ENCODE measurements around the gene SEC31A.

SEC31A gene

DNA sequence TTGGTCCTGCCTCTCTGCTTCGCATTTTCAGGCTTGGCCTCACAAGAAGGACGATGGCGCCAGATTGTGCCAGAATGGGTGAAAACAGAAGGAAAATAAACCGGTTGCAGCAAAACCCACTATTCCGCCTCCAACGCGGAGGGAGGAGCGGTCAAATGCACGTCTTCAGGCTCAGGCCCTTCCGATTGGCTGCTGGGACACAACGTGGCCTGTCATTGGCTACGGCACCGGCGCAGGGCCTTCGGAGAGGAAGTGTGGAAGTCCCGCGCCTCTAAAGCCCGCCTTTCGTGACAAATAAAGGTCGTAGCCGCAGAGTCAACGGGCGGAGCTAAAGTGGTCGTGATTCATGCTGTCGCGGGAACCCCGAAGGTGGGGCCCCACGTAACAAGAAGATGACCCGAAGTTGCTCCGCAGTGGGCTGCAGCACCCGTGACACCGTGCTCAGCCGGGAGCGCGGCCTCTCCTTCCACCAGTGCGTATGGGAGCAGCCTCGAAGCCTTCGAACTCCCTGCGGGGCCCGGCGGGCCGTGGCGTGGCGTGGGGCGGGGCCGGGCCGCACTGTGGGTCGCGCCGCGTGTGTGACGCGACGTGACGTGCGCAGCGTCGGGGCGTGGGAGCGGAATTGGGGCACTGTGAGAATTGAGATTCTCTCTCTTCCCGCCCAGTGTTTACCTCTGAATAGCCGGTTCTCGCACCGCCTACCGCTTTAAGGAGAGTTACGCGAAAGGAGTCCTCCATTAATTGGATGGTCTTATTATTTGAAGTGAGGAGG, 9.6 kb upstream of the SEC31A start, which contains the start of gene THAP9 (continued):
- TF ChIP-seq ZBTB11 (tag by site-specific recombination; conservative IDR thresholded peaks at IDR 0.05; ENCODE audit: low read depth) (no peak; the same call in 1 of the 2 replicates), ZNF394 (tag by site-specific recombination; IDR thresholded peaks at IDR 0.05; ENCODE audit: borderline replicate concordance) (peak; percentile 43; the same call in 1 of the 2 replicates), ZNF366 (tag by site-specific recombination; conservative IDR thresholded peaks at IDR 0.05) (peak; percentile 95), ZNF658 (tag by site-specific recombination; IDR thresholded peaks at IDR 0.05) (no peak), ZNF629 (tag by site-specific recombination; IDR thresholded peaks at IDR 0.05) (peak; percentile 88), KLF16 (tag by site-specific recombination; IDR thresholded peaks at IDR 0.05) (no peak; the same call in 1 of the 2 replicates), MZF1 (tag by site-specific recombination; IDR thresholded peaks at IDR 0.05; ENCODE audit: borderline replicate concordance) (0 out of 2 replicates have a peak, but pooled peaks have one; percentile 6), FEZF1 (tag by site-specific recombination; IDR thresholded peaks at IDR 0.05) (0 out of 2 replicates have a peak, but pooled peaks have one; percentile 25), ZNF175 (tag by site-specific recombination; IDR thresholded peaks at IDR 0.05) (no peak), ZNF341 (tag by site-specific recombination; IDR thresholded peaks at IDR 0.05; ENCODE audit: low read depth) (peak; percentile 95), KLF1 (tag by site-specific recombination; IDR thresholded peaks at IDR 0.05) (peak; percentile 52; the same call in 1 of the 2 replicates), ZEB2 (tag by site-specific recombination; IDR thresholded peaks at IDR 0.05) (0 out of 2 replicates have a peak, but pooled peaks have one; percentile 67), SP2 (tag by site-specific recombination; IDR thresholded peaks at IDR 0.05) (peak; percentile 95), OVOL3 (tag by site-specific recombination; IDR thresholded peaks at IDR 0.05) (no peak), ZNF398 (tag by site-specific recombination; IDR thresholded peaks at IDR 0.05) (0 out of 2 replicates have a peak, but pooled peaks have one; percentile 9), ZNF596 (tag by site-specific recombination; IDR thresholded peaks at IDR 0.05) (peak; percentile 51), ZNF473 (tag by site-specific recombination; IDR thresholded peaks at IDR 0.05) (no peak), ZNF324 (tag by site-specific recombination; IDR thresholded peaks at IDR 0.05) (0 out of 2 replicates have a peak, but pooled peaks have one; percentile 44), ZNF354C (tag by site-specific recombination; IDR thresholded peaks at IDR 0.05; ENCODE audit: borderline replicate concordance, low read depth) (no peak), ZNF223 (tag by site-specific recombination; IDR thresholded peaks at IDR 0.05) (no peak), ZNF600 (tag by site-specific recombination; IDR thresholded peaks at IDR 0.05) (peak; percentile 85), KLF7 (tag by site-specific recombination; IDR thresholded peaks at IDR 0.05; ENCODE audit: borderline replicate concordance) (no peak), ZXDB (tag by site-specific recombination; IDR thresholded peaks at IDR 0.05) (peak; percentile 64), GLIS1 (tag by site-specific recombination; IDR thresholded peaks at IDR 0.05) (no peak; the same call in 1 of the 2 replicates), YY2 (tag by site-specific recombination; IDR thresholded peaks at IDR 0.05) (peak; percentile 11; the same call in 1 of the 2 replicates), ZBTB21 (tag by site-specific recombination; IDR thresholded peaks at IDR 0.05) (peak; percentile 59), BCL11A (tag by site-specific recombination; IDR thresholded peaks at IDR 0.05; ENCODE audit: low read depth) (no peak), ZNF660 (tag by site-specific recombination; IDR thresholded peaks at IDR 0.05) (no peak), ZNF530 (tag by site-specific recombination; IDR thresholded peaks at IDR 0.05; ENCODE audit: low read depth) (no peak), ZNF785 (tag by site-specific recombination; IDR thresholded peaks at IDR 0.05) (peak; percentile 98)
- TF ChIP-seq, protein P1, sequence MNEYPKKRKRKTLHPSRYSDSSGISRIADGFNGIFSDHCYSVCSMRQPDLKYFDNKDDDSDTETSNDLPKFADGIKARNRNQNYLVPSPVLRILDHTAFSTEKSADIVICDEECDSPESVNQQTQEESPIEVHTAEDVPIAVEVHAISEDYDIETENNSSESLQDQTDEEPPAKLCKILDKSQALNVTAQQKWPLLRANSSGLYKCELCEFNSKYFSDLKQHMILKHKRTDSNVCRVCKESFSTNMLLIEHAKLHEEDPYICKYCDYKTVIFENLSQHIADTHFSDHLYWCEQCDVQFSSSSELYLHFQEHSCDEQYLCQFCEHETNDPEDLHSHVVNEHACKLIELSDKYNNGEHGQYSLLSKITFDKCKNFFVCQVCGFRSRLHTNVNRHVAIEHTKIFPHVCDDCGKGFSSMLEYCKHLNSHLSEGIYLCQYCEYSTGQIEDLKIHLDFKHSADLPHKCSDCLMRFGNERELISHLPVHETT (tag by site-specific recombination; IDR thresholded peaks at IDR 0.05), result peak; percentile 58; the same call in 1 of the 2 replicates
- TF ChIP-seq, protein P2, sequence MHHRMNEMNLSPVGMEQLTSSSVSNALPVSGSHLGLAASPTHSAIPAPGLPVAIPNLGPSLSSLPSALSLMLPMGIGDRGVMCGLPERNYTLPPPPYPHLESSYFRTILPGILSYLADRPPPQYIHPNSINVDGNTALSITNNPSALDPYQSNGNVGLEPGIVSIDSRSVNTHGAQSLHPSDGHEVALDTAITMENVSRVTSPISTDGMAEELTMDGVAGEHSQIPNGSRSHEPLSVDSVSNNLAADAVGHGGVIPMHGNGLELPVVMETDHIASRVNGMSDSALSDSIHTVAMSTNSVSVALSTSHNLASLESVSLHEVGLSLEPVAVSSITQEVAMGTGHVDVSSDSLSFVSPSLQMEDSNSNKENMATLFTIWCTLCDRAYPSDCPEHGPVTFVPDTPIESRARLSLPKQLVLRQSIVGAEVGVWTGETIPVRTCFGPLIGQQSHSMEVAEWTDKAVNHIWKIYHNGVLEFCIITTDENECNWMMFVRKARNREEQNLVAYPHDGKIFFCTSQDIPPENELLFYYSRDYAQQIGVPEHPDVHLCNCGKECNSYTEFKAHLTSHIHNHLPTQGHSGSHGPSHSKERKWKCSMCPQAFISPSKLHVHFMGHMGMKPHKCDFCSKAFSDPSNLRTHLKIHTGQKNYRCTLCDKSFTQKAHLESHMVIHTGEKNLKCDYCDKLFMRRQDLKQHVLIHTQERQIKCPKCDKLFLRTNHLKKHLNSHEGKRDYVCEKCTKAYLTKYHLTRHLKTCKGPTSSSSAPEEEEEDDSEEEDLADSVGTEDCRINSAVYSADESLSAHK (tag by site-specific recombination; IDR thresholded peaks at IDR 0.05), result no peak
